ENCODE data around the gene ASPHD2.

The ASPHD2 gene

GRCh38 chr22:26461188-26461810 is 32.2 kb downstream of the ASPHD2 start:
- WGBS, 2 experiments (ENCODE audit: insufficient coverage in 2 of 2): 0% methylated on average over 1 of the region's 3 CpGs; no CpG with 5 or more reads in 1 of the 2 experiments
- H3K36me3 ChIP-seq (ENCODE audit: control insufficient read depth, insufficient read depth, low read length): peaks cover 73% of the 10 kb centered on the region
- H3K4me1 ChIP-seq (ENCODE audit: control insufficient read depth, insufficient read depth, low read length, poor library complexity, severe bottlenecking): peaks cover 7% of the 10 kb centered on the region
- H3K4me3 ChIP-seq (ENCODE audit: extremely low read depth, insufficient read depth, low read length, poor library complexity, severe bottlenecking): no peak overlapping the region
- no peaks in the 10 kb centered on the region for H3K9me3 ChIP-seq (ENCODE audit: control insufficient read depth, low read length)
- H3K27ac ChIP-seq (ENCODE audit: low read depth, low read length, severe bottlenecking): no peak overlapping the region

GRCh38 chr22:26462051-26462450 is 33.0 kb downstream of the ASPHD2 start:
- Histone ChIP-seq H3K27ac (ENCODE audit: low read depth, low read length, severe bottlenecking) (no peak overlapping the region), H3K4me1 (ENCODE audit: control insufficient read depth, insufficient read depth, low read length, poor library complexity, severe bottlenecking) (peaks cover 7% of the 10 kb centered on the region), H3K4me3 (ENCODE audit: extremely low read depth, insufficient read depth, low read length, poor library complexity, severe bottlenecking) (no peak overlapping the region), H3K9me3 (ENCODE audit: control insufficient read depth, low read length) (no peaks in the 10 kb centered on the region), H3K36me3 (ENCODE audit: control insufficient read depth, insufficient read depth, low read length) (peaks cover 76% of the 10 kb centered on the region)
- WGBS, 2 experiments (ENCODE audit: insufficient coverage in 2 of 2): 100% methylated on average over 2 of the region's 5 CpGs; no CpG with 5 or more reads in 1 of the 2 experiments

DNA sequence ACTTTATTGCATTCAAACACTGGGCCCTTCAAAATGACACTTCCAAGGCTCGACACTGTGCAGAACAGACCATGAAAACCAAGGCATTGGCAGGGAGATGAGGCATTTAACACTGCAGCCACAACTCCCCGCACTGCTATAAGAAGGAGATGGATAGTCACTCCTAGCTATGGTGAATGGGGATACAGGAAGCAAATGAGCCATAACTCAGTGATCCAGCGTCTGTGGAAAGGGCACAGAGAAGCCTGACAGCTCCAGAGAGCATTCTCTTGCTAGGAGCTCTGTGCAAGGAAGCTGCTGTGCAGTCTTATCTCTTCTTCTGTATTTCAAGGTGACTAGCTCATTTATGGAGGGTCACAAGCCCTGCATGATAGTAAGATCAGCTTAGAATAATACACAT is 33.6 kb downstream of the ASPHD2 start:
- H3K4me3 ChIP-seq (ENCODE audit: extremely low read depth, insufficient read depth, low read length, poor library complexity, severe bottlenecking): no peak overlapping the region
- peaks cover 7% of the 10 kb centered on the region for H3K4me1 ChIP-seq (ENCODE audit: control insufficient read depth, insufficient read depth, low read length, poor library complexity, severe bottlenecking)
- no peaks in the 10 kb centered on the region for H3K9me3 ChIP-seq (ENCODE audit: control insufficient read depth, low read length)
- H3K36me3 ChIP-seq (ENCODE audit: control insufficient read depth, insufficient read depth, low read length): peaks cover 77% of the 10 kb centered on the region
- no peak overlapping the region for H3K27ac ChIP-seq (ENCODE audit: low read depth, low read length, severe bottlenecking)
- WGBS, 2 experiments (ENCODE audit: insufficient coverage in 2 of 2): 89 to 94% methylated on average over 3 of the region's 3 CpGs

- no peak overlapping the region for H3K4me3 ChIP-seq (ENCODE audit: extremely low read depth, insufficient read depth, low read length, poor library complexity, severe bottlenecking)
- WGBS, 2 experiments (ENCODE audit: insufficient coverage in 2 of 2): 84 to 88% methylated on average over 9 to 10 of the region's 10 CpGs
- H3K36me3 ChIP-seq (ENCODE audit: control insufficient read depth, insufficient read depth, low read length): peaks cover 77% of the 10 kb centered on the region
These were observed 34.1 kb downstream of the ASPHD2 start for GRCh38 chr22:26463101-26463661.

DNA sequence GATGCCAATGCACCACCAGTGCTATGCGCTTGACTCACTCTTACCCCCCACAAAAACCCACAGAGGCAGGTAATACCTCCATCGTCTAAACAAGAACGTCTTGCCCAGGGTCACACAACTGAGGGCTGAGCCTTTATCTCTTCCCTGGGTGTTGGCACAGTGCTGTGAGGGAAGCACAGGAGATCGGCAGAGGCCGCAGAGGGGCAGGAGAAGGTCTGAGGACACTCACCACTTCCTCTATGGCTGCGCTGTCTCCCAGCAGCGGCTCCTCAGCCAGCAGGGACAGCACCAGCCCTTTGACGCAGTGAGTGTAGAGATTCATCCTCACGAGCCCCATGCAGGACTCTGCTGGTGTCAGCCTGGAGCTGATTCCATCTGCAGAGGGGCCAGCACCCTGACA is 34.6 kb downstream of the ASPHD2 start:
- H3K4me1 ChIP-seq (ENCODE audit: control insufficient read depth, insufficient read depth, low read length, poor library complexity, severe bottlenecking): peaks cover 7% of the 10 kb centered on the region
- 91 to 95% methylated on average over 8 of the region's 9 CpGs for WGBS, 2 experiments (ENCODE audit: insufficient coverage in 2 of 2)
- H3K4me3 ChIP-seq (ENCODE audit: extremely low read depth, insufficient read depth, low read length, poor library complexity, severe bottlenecking): no peak overlapping the region
- peak overlapping the region; percentile 45 for H3K27ac ChIP-seq (ENCODE audit: low read depth, low read length, severe bottlenecking)
- peaks cover 78% of the 10 kb centered on the region for H3K36me3 ChIP-seq (ENCODE audit: control insufficient read depth, insufficient read depth, low read length)
- H3K9me3 ChIP-seq (ENCODE audit: control insufficient read depth, low read length): no peaks in the 10 kb centered on the region

More at GRCh38 chr22:26463101-26463661, 34.1 kb downstream of the ASPHD2 start:
- no peaks in the 10 kb centered on the region for H3K9me3 ChIP-seq (ENCODE audit: control insufficient read depth, low read length)
- H3K4me1 ChIP-seq (ENCODE audit: control insufficient read depth, insufficient read depth, low read length, poor library complexity, severe bottlenecking): peaks cover 7% of the 10 kb centered on the region
- H3K27ac ChIP-seq (ENCODE audit: low read depth, low read length, severe bottlenecking): peak overlapping the region; percentile 45

DNA sequence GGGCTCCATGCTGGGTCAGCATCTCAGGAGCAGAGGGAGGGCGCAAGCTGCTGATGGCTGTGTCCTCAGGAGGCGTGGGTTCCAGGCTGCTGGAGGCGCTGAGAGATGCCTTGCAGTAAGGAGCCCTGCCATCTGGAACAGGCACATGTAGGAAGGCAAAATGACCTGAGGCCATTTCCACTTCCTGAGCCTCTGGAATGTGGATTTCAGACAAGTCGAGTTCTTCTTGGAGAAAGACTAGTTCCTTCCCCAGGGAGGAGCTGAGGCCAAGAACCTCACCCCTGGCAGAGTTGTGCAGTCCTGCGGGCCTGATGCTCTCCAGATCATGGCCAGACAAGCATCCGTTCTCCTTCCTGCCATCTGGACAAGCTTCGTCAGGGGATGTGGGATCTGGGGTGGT is 35.3 kb downstream of the ASPHD2 start:
- 96 to 98% methylated on average over 7 of the region's 7 CpGs for WGBS, 2 experiments (ENCODE audit: insufficient coverage in 2 of 2)
- H3K27ac ChIP-seq (ENCODE audit: low read depth, low read length, severe bottlenecking): no peak overlapping the region
- peaks cover 84% of the 10 kb centered on the region for H3K36me3 ChIP-seq (ENCODE audit: control insufficient read depth, insufficient read depth, low read length)

GRCh38 chr22:26466196-26466595 is 37.1 kb downstream of the ASPHD2 start:
- Histone ChIP-seq H3K27ac (ENCODE audit: low read depth, low read length, severe bottlenecking) (no peak overlapping the region), H3K9me3 (ENCODE audit: control insufficient read depth, low read length) (no peaks in the 10 kb centered on the region), H3K4me3 (ENCODE audit: extremely low read depth, insufficient read depth, low read length, poor library complexity, severe bottlenecking) (no peak overlapping the region), H3K36me3 (ENCODE audit: control insufficient read depth, insufficient read depth, low read length) (peaks cover 89% of the 10 kb centered on the region), H3K4me1 (ENCODE audit: control insufficient read depth, insufficient read depth, low read length, poor library complexity, severe bottlenecking) (peaks cover 7% of the 10 kb centered on the region)
- 92 to 96% methylated on average over 4 to 5 of the region's 5 CpGs for WGBS, 2 experiments (ENCODE audit: insufficient coverage in 2 of 2)

More for the DNA sequence above, 35.3 kb downstream of the ASPHD2 start:
- Histone ChIP-seq H3K4me1 (ENCODE audit: control insufficient read depth, insufficient read depth, low read length, poor library complexity, severe bottlenecking) (peaks cover 7% of the 10 kb centered on the region), H3K4me3 (ENCODE audit: extremely low read depth, insufficient read depth, low read length, poor library complexity, severe bottlenecking) (no peak overlapping the region), H3K9me3 (ENCODE audit: control insufficient read depth, low read length) (no peaks in the 10 kb centered on the region)

DNA sequence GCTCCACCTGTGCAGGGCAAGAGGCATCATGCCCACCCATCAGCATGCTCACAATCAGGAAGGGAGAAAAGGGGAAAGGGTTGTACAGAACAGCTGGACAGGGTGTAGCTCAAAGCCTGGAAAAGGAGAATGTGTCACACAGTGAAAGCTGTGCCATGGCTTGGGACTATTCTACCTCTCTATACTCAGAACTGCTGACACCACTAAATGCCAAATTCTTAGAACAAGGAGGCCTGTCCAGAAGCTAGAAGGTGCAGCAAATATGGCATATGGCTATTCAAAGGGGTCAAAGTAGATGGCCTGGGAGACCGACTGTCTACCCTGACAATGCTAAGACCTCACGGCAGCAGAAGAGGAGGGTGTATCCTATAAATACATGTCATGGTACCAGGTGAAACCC is 41.7 kb downstream of the ASPHD2 start:
- Histone ChIP-seq H3K9me3 (ENCODE audit: control insufficient read depth, low read length) (no peaks in the 10 kb centered on the region), H3K4me3 (ENCODE audit: extremely low read depth, insufficient read depth, low read length, poor library complexity, severe bottlenecking) (no peak overlapping the region), H3K36me3 (ENCODE audit: control insufficient read depth, insufficient read depth, low read length) (peaks cover 92% of the 10 kb centered on the region), H3K27ac (ENCODE audit: low read depth, low read length, severe bottlenecking) (no peak overlapping the region), H3K4me1 (ENCODE audit: control insufficient read depth, insufficient read depth, low read length, poor library complexity, severe bottlenecking) (no peaks in the 10 kb centered on the region)
- WGBS, 2 experiments (ENCODE audit: insufficient coverage in 2 of 2): no CpG with 5 or more reads among the region's 2 CpGs

DNA sequence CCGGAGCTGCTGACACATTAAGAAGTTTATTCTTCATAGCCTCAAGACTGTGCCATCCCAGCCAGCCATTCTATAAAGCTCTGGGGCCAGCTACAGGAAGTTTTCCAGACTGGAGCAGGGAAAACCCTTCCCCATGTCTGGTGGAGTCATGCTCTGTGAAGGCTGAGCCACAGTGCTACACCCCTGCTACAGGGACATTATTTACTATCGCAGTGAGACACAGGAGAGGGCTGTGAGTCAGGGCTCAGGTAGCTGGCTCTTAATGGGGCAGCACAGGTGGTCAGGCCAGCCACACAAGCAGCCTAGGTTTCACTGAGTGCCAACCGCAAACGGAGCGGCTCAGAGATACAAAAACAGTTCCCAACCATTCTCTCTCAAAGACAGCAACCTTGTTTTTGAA is 42.5 kb downstream of the ASPHD2 start:
- Histone ChIP-seq H3K36me3 (ENCODE audit: control insufficient read depth, insufficient read depth, low read length) (peaks cover 89% of the 10 kb centered on the region), H3K9me3 (ENCODE audit: control insufficient read depth, low read length) (no peaks in the 10 kb centered on the region), H3K27ac (ENCODE audit: low read depth, low read length, severe bottlenecking) (no peak overlapping the region), H3K4me1 (ENCODE audit: control insufficient read depth, insufficient read depth, low read length, poor library complexity, severe bottlenecking) (peaks cover 4% of the 10 kb centered on the region), H3K4me3 (ENCODE audit: extremely low read depth, insufficient read depth, low read length, poor library complexity, severe bottlenecking) (no peak overlapping the region)
- WGBS, 2 experiments (ENCODE audit: insufficient coverage in 2 of 2): 67 to 90% methylated on average over 1 to 2 of the region's 5 CpGs

DNA sequence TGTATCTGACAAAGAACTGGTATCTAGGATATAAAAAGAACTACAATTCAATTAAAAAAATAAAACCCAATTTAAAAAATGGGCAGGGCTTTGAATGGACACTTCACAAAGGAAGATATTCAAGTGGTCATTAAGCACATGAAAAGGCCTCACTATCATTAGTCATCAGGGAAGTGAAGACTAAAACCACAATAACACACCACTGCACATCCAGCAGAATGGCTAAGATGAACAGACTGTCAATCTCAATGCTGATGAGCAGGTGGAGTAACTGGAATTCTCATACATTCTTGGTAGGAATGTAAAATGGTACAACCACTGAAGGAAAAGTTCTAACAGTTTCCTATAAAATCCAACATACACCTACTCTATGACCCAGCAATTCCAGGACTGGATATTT is 45.6 kb downstream of the ASPHD2 start:
- H3K4me3 ChIP-seq (ENCODE audit: extremely low read depth, insufficient read depth, low read length, poor library complexity, severe bottlenecking): no peak overlapping the region
- H3K9me3 ChIP-seq (ENCODE audit: control insufficient read depth, low read length): no peaks in the 10 kb centered on the region
- peaks cover 21% of the 10 kb centered on the region for H3K4me1 ChIP-seq (ENCODE audit: control insufficient read depth, insufficient read depth, low read length, poor library complexity, severe bottlenecking)
- peaks cover 79% of the 10 kb centered on the region for H3K36me3 ChIP-seq (ENCODE audit: control insufficient read depth, insufficient read depth, low read length)
- H3K27ac ChIP-seq (ENCODE audit: low read depth, low read length, severe bottlenecking): no peak overlapping the region

DNA sequence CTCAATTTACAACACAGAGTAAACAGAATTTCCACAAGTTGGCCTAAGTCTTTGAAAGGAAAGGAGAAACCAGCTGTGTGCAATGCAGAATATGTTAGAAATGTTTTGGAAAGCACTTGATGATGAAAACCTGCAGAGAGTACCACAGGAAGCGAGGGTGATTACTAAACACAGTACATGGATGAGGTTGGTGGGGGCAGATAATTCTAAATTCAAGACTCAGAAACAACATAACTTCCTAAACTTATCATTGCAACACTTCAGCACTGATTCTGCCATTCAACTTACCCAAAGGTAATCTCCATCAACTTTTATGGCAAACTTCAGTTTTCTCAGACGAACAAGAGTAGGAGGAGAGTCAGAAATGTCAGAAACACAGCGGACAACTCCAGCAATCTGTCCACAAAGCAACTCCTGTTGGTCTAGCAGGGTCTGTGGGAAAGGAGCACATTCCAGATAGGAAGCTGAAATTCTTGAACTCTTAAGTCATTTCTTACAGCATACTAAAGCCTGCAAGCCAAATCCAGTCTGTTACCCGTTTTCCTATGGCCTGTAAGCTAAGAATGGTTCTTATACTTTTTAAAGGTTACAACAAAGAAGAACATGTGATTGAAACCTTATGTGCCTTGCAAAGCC is 47.8 kb downstream of the ASPHD2 start:
- Histone ChIP-seq H3K36me3 (ENCODE audit: control insufficient read depth, insufficient read depth, low read length) (peaks cover 65% of the 10 kb centered on the region), H3K4me3 (ENCODE audit: extremely low read depth, insufficient read depth, low read length, poor library complexity, severe bottlenecking) (no peak overlapping the region), H3K4me1 (ENCODE audit: control insufficient read depth, insufficient read depth, low read length, poor library complexity, severe bottlenecking) (peaks cover 21% of the 10 kb centered on the region), H3K9me3 (ENCODE audit: control insufficient read depth, low read length) (no peaks in the 10 kb centered on the region), H3K27ac (ENCODE audit: low read depth, low read length, severe bottlenecking) (peak overlapping the region; percentile 98)
- 70 to 90% methylated on average over 2 of the region's 4 CpGs for WGBS, 2 experiments (ENCODE audit: insufficient coverage in 2 of 2)

Data from mesodermal cell (in vitro differentiated cells).